HepG2 (cell line): ENCODE measurements around the gene NUDT9. TPM values are rescaled to one million over a fixed set of nuclear protein-coding genes. Genes with fewer than 3 reads are reported as not detected.

ENCODE experiments used
- ATF7-NPFF ChIP-seq: sonication (generic); formaldehyde crosslinking; IDR thresholded peaks from 2 replicates; pipeline ENCODE4 v1.8.1; 2023; ENCODE audit warnings: mild to moderate bottlenecking, low read depth, missing genetic modification reagents, moderate library complexity
- DMAP1 ChIP-seq: IDR thresholded peaks from 2 replicates; pipeline ENCODE4 v1.6.1; 2016
- FOXJ3 ChIP-seq: sonication (generic); formaldehyde crosslinking; IDR thresholded peaks from 2 replicates; pipeline ENCODE4 v1.4.0; 2020; ENCODE audit warnings: missing genetic modification reagents, mild to moderate bottlenecking, borderline replicate concordance
- FOXP1 ChIP-seq, 2 experiments: fragments of 450-650 bp in 1 of 2; IDR thresholded peaks; 2 replicates each; pipeline ENCODE4 v1.6.1; 2017 to 2018; ENCODE audit warnings: antibody characterized with exemption in 1 of 2
- GTF3A ChIP-seq: sonication (generic); formaldehyde crosslinking; conservative IDR thresholded peaks from 2 replicates; pipeline ENCODE4 v1.4.0; 2020; ENCODE audit warnings: mild to moderate bottlenecking, missing genetic modification reagents
- IKZF1 ChIP-seq: fragments of 450-650 bp; IDR thresholded peaks from 2 replicates; pipeline ENCODE4 v1.7.1; 2016
- KDM3A ChIP-seq: IDR thresholded peaks from 2 replicates; pipeline ENCODE4 v1.6.1; 2018; ENCODE audit warnings: low read depth, missing compliant biosample characterization
- MTA3 ChIP-seq: sonication (generic); formaldehyde crosslinking; IDR thresholded peaks from 2 replicates; pipeline ENCODE4 v1.4.0; 2020; ENCODE audit warnings: missing genetic modification reagents
- MXD4 ChIP-seq: IDR thresholded peaks from 2 replicates; pipeline ENCODE4 v1.6.1; 2016; ENCODE audit warnings: mild to moderate bottlenecking, missing biosample characterization, missing genetic modification reagents
- NFE2L1 ChIP-seq: sonication (generic); formaldehyde crosslinking; IDR thresholded peaks from 2 replicates; pipeline ENCODE4 v1.4.0; 2020; ENCODE audit warnings: missing genetic modification reagents, mild to moderate bottlenecking, borderline replicate concordance
- SALL1 ChIP-seq: sonication (generic); formaldehyde crosslinking; IDR thresholded peaks from 2 replicates; pipeline ENCODE4 v1.8.0; 2022; ENCODE audit warnings: mild to moderate bottlenecking, missing genetic modification reagents
- SKIL ChIP-seq: sonication (generic); formaldehyde crosslinking; IDR thresholded peaks from 2 replicates; pipeline ENCODE4 v1.8.0; 2022; ENCODE audit warnings: missing genetic modification reagents, mild to moderate bottlenecking, moderate library complexity, borderline replicate concordance
- SP4 ChIP-seq: sonication (generic); formaldehyde crosslinking; IDR thresholded peaks from 2 replicates; pipeline ENCODE4 v1.8.1; 2023; ENCODE audit warnings: mild to moderate bottlenecking, missing genetic modification reagents
- SRSF9 ChIP-seq: fragments of 200-400 bp; formaldehyde crosslinking; IDR thresholded peaks from 2 replicates; pipeline ENCODE4 v1.6.1; 2018; ENCODE audit warnings: borderline replicate concordance, mild to moderate bottlenecking, low read depth, low read length; ENCODE audit not compliant: insufficient read depth, poor library complexity, severe bottlenecking
- TAF1 ChIP-seq: sonication (generic); formaldehyde crosslinking; IDR thresholded peaks from 2 replicates; pipeline ENCODE4 v1.4.0; 2020; ENCODE audit warnings: missing genetic modification reagents
- TBL1XR1 ChIP-seq: fragments of 150-350 bp; IDR thresholded peaks from 2 replicates; pipeline ENCODE4 v1.6.1; 2014; ENCODE audit warnings: borderline replicate concordance, low read length; ENCODE audit not compliant: partially characterized antibody
- ZNF12 ChIP-seq: sonication (generic); formaldehyde crosslinking; IDR thresholded peaks from 2 replicates; pipeline ENCODE4 v1.5.0; 2020; ENCODE audit warnings: missing genetic modification reagents
- ZNF205 ChIP-seq: IDR thresholded peaks from 2 replicates; pipeline ENCODE4 v1.6.1; 2018; ENCODE audit warnings: missing biosample characterization, missing genetic modification reagents
- ZNF263 ChIP-seq: sonication (generic); formaldehyde crosslinking; IDR thresholded peaks from 2 replicates; pipeline ENCODE4 v1.4.0; 2020; ENCODE audit warnings: missing genetic modification reagents
- ZNF33A ChIP-seq: sonication (generic); formaldehyde crosslinking; IDR thresholded peaks from 2 replicates; pipeline ENCODE4 v1.5.1; 2020; ENCODE audit warnings: missing genetic modification reagents, mild to moderate bottlenecking, moderate library complexity, borderline replicate concordance
- ZNF614 ChIP-seq: IDR thresholded peaks from 2 replicates; pipeline ENCODE4 v1.6.1; 2018; ENCODE audit warnings: missing biosample characterization, missing genetic modification reagents, inconsistent platforms, borderline replicate concordance
- ZSCAN12 ChIP-seq: sonication (generic); formaldehyde crosslinking; IDR thresholded peaks from 2 replicates; pipeline ENCODE4 v1.9.0; 2021; ENCODE audit warnings: mild to moderate bottlenecking, missing genetic modification reagents
- ZSCAN30 ChIP-seq: sonication (generic); formaldehyde crosslinking; IDR thresholded peaks from 2 replicates; pipeline ENCODE4 v1.5.0; 2020; ENCODE audit warnings: mild to moderate bottlenecking, missing genetic modification reagents
- polyA plus RNA-seq, 8 experiments: library from polyadenylated mRNA; depleted of rRNA in 3 of 8; stranded (reverse) in 7 of 8; unstranded in 1 of 8; fragments of >200 nt; fragmentation: Illumina TruSeq in 4 of 8; extraction: Trizol in 4 of 8; gene quantifications; 2 replicates each; pipeline versions ENCODE4 v1.2.1 to v1.2.3, GENCODE V29; 2011 to 2016; ENCODE audit warnings: low read depth in 4 of 8, missing spikeins in 1 of 8, mixed read lengths in 1 of 8; ENCODE audit not compliant: insufficient read depth in 1 of 8
- total RNA-seq, 5 experiments: library from RNA; depleted of rRNA; stranded (reverse); fragments of >200 nt; fragmentation: Illumina TruSeq; extraction: Trizol; gene quantifications; 2 replicates each; pipeline ENCODE4 v1.2.3, GENCODE V29; 2016; ENCODE audit warnings: low read depth in 1 of 5
- TF ChIP-seq, protein P1 (sequence below), 2 experiments: sonication (generic) in 1 of 2; formaldehyde crosslinking in 1 of 2; IDR thresholded peaks; 2 replicates each; pipeline versions ENCODE4 v1.4.0 to v1.6.1; 2016 to 2020; ENCODE audit warnings: borderline replicate concordance in 1 of 2, low read depth in 1 of 2, mild to moderate bottlenecking in 1 of 2, missing genetic modification reagents in 1 of 2

NUDT9 gene
- total and polyA plus RNA-seq, 2 of the 13 experiments (the other 11 are each of a cell fraction or from before 2014, with no cell fraction given): 10.4 to 12.3 TPM

DNA sequence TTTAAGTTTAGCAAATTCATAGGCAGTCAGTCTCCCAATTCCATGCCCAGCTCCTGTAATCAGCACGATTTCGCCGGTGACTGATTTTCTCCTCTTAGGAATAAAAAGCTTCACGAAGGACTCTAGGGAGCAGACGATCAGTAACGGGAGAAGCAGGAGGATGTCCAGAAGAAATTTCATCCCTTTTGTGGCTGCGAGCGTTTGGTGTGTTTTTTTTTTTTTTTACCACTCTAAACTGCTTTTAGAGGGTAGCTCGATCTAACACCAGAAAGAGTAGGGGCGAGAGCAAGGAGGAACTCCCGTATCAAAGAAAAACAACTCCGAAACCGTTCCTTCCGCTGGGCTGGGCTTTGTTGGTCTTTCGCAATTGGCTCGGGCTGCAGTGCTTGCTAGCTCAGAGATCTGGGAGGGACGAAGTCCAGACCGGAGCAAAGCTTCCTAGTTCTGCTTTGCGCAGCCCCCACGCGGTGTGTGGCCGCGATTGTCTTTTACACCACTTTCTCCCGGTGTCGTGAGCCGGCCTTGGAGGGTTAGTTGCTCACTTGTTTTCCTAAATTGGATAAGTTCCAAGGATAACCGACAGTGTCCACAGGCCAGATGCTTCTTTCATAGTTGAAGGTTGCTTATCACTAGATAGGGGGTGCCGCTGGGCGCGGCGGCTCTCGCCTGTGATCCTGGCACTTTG, 31.3 kb upstream of the NUDT9 start, which contains the start of gene HSD17B11 (continued):
- TF ChIP-seq, protein P1, sequence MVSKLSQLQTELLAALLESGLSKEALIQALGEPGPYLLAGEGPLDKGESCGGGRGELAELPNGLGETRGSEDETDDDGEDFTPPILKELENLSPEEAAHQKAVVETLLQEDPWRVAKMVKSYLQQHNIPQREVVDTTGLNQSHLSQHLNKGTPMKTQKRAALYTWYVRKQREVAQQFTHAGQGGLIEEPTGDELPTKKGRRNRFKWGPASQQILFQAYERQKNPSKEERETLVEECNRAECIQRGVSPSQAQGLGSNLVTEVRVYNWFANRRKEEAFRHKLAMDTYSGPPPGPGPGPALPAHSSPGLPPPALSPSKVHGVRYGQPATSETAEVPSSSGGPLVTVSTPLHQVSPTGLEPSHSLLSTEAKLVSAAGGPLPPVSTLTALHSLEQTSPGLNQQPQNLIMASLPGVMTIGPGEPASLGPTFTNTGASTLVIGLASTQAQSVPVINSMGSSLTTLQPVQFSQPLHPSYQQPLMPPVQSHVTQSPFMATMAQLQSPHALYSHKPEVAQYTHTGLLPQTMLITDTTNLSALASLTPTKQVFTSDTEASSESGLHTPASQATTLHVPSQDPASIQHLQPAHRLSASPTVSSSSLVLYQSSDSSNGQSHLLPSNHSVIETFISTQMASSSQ (IDR thresholded peaks at IDR 0.05; ENCODE audit: low read depth): peak; percentile 71
- TF ChIP-seq, protein P1 (CRISPR knock-in tag; IDR thresholded peaks at IDR 0.05; ENCODE audit: borderline replicate concordance): peak; percentile 76; the same call in 1 of the 2 replicates
- peak; percentile 78 for TF ChIP-seq TAF1 (CRISPR knock-in tag)
- TF ChIP-seq ZSCAN30 (CRISPR knock-in tag): no peak
- TF ChIP-seq FOXJ3 (CRISPR knock-in tag): peak; percentile 93; the same call in 1 of the 2 replicates
- peak; percentile 23; the same call in 1 of the 2 replicates for TF ChIP-seq KDM3A (CRISPR knock-in tag)
- peak; percentile 61; the same call in 1 of the 2 replicates for TF ChIP-seq ATF7-NPFF (CRISPR knock-in tag)
- peak; percentile 44; the same call in 1 of the 2 replicates for TF ChIP-seq SP4 (CRISPR knock-in tag)
- no peak for TF ChIP-seq FOXP1 (IDR thresholded peaks at IDR 0.05)
- TF ChIP-seq FOXP1 (CRISPR knock-in tag; IDR thresholded peaks at IDR 0.05): peak; percentile 63
- TF ChIP-seq MXD4 (CRISPR knock-in tag): peak; percentile 56; the same call in 1 of the 2 replicates
- no peak for TF ChIP-seq TBL1XR1
- TF ChIP-seq DMAP1: peak; percentile 86
- TF ChIP-seq SALL1 (CRISPR knock-in tag): peak; percentile 98
- TF ChIP-seq ZNF614 (CRISPR knock-in tag): peak; percentile 64; the same call in 1 of the 2 replicates
- TF ChIP-seq GTF3A (CRISPR knock-in tag): 0 out of 2 replicates have a peak, but pooled peaks have one; percentile 47
- no peak for TF ChIP-seq NFE2L1 (CRISPR knock-in tag)
- no peak for TF ChIP-seq ZNF263
- TF ChIP-seq ZNF33A (CRISPR knock-in tag): no peak
- peak; percentile 41; the same call in 1 of the 2 replicates for TF ChIP-seq ZNF205
- no peak for TF ChIP-seq IKZF1
- TF ChIP-seq SRSF9: no peak
- peak; percentile 72 for TF ChIP-seq SKIL (CRISPR knock-in tag)
- no peak for TF ChIP-seq MTA3 (CRISPR knock-in tag)
- 0 out of 2 replicates have a peak, but pooled peaks have one; percentile 24 for TF ChIP-seq ZNF12 (CRISPR knock-in tag)
- TF ChIP-seq ZSCAN12: no peak
